HG02571 (cell line): Measurements from ENCODE around the gene SPATA46.

ENCODE experiments used
- ATAC-seq: cut with Tn5 transposase; IDR thresholded peaks from one replicate; pipeline ENCODE4 v1.9.1; 2021; ENCODE audit warnings: mild to moderate bottlenecking, moderate library complexity; ENCODE audit not compliant: unreplicated experiment

SPATA46 gene

DNA sequence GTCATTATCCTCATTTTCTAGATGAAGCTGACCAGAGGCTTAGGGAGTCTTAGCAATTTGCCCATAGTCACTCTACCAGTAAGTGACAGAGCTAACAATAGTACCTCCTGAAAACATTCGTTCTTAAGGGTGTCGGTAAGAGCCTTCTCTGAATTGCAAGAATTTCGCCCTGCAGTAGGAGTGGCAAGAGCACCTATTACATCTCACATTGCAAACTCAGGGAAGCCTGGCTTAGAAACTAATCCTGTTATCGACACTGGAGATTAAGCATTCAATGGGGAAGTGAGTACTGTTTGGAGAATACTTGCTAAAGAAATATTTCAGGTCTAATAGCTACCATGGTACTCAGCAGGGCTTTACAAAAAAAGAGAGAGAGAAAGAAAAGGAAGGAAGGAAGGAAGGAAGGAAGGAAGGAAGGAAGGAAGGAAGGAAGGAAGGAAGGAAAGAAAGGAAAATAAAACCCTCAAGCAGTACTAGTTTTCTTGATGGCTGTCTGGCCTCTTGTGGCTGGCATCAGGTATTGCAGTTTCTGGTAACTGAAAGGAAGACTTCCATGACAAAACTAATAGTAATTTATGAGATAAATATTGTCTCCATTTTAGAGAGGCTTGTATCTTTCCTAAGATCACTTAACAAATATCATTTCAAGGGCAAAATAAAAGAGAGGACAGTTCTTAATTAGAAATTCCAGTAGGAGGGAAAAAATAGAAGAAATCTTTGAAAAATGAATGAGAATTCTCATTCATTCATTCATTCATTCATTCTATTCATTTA lies 15.3 kb upstream of the SPATA46 start:
- no peak for ATAC-seq

DNA sequence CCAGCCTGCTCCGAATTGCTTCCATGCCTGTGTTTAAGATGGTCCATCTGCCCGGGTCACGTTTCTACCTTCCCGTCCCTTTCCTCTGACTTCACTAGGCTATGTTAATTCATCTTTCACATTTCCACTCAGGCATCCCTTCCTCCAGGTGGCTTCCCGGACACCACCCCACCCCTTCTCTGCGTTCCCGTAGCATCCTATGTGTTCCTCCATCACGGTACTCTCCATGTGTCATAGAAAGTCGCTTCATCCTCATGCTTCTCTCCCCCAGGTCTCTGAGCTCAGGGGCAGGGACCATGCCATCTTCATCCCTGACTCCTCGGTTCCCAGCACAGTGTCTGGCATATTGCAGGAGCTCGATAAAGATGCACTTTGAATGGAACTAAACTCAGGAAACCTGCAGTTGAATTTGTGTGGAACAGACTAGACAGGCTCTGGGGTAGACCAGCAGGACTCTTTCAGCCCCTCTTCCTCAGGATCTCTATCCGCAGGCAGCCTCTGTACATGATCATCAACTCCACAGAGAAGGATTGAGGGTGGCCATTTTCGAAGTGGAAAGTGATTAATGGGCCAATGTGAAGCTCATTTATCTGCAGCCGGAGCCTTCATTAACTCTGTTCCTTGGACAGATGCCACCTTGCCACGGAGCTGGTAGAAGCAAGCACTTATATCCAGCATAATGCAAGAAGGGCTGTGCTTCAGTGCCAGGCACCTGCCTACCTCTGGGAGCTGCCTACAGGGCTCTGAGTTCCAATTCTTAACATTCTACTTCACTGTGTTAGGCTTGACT lies 13.9 kb upstream of the SPATA46 start:
- no peak for ATAC-seq

DNA sequence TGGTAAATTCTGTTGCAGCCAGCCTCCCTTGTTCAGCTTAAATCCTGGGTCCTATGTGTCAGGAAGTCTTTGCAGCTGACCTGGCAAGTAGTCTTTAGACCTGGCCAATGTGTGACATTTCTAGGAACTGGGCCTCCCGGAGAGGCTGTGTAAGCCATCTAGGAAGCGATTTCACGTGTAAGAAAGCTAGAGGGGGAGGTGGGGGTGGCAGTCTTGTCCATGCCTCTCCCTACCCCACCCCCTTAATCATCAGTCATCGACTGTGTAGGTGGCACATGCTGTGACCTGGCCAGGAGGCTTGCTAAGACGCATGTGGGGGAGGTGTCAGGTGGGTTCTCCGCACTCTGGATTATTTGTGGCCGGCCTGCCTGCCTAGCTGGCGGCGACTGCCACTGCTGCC lies 13.3 kb upstream of the SPATA46 start:
- no peak for ATAC-seq

DNA sequence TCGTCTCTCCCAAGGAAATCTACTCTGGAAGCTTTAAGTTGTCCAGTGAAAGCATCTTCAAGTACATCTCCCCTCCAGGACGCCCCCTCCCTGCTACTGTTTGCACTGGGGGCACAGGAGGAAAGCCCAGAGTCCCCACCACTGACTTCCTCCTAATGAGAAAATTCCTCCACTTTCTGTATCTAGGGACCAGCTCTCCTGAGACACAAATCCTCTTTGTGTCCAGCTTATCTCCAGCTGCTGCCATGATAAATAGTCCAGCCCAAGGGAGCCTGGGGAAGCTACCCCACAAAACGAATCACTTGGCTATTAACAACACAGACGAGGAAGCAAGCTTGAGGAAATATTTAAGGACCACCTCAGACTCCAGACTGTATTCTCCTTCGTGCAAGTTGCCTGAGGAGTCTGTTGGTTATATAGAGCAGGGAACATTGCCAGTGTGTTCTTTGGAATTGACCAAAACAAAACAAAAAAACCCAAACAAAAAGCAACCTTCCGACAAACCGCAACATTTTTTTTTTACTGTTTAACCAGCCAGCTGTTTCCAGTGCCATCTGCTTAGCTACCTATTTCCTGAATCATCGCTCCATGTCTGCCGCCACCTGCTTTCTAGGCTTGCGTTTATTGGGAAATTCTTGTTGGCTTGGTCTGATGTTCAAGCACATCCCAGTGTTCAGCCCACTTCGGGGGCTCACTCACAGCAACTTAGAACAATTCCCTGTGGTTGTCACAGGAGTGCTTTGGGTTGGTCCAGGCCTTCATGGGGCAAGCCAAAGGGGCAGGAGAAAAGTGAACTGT lies 12.6 kb upstream of the SPATA46 start:
- no peak for ATAC-seq

DNA sequence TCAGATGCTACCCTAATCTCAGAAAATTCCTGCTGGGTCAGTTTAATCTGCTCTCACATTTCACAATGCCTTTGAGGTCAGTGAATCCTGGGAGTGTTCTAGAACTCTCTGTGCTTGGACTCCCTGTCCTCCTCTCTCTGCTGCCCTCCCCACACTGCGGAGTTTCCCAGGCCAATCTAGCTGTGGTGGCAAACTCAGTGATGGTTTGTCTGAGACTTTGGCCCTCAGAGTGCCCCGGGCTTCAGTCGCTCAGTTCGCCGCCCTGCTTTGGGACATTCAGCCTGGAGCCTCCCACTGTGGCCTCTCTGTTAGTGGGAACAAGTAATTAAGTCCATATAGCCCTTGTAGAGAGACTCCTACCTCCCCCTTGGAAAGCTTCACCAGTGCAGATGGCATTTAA lies 12.0 kb upstream of the SPATA46 start:
- ATAC-seq: no peak

DNA sequence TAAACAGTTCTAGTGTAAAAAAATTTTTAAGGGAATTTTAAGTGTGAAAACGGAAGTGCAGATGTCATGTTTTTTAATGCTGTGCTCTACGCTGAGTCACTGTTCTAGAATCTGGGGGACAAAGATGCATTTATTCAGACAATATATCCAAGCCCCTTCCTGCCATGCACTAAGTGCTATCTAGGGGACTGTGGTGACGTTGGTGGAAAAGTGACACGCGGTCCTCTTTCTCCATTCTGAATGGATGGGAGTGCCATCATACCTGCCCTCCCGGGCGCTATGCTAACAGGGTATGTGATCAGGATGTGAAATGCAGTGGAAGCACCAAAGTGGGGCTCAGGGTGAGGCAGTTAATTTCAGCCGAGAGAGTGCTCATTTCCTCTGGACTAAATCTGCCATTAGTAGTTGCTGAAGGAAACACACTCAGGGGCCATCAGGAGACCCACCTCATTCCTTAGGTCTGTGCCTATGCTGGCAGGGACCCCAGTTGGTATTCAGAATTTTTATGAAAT lies 11.5 kb upstream of the SPATA46 start:
- no peak for ATAC-seq

DNA sequence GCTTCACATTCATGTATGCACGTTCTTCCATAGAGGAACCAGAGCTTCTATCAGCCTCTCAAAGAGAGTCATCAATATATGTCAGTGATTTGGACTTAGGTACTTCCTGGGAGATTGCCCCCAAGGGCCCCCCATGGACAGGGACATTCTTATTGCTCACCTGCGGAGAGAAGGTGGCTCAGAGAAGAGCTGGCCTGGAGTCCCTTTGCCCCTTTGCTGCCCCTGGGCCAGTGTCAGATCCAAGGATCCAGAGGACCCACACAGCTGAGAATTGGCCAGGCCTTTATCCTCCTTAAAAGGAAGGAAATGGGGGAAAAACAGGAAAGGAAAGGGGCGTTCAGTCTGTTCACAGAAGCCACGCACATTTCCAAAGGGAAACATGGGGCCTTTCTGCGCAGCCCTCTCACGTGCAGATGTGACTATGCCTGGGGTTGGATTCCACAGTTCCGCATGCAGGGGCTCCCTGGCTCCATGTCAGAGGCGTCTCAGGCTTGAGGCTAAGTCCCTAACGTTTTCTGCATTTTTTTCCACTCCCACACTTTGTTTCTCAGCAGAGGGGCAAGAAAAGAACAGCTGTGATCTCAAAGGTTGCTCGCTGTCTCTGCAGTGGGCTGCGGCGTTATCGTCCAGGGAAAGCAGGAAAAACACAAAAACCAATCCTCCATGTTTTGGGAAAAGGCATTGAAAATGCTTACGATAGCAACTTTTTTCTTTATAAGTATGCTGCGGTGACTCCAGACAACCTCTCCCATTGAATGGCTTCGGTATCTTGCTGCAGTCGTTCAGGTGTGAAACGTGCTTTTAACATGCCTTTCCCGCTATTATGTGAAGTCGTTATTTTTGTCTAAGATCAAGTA lies 10.8 kb upstream of the SPATA46 start:
- ATAC-seq: no peak

DNA sequence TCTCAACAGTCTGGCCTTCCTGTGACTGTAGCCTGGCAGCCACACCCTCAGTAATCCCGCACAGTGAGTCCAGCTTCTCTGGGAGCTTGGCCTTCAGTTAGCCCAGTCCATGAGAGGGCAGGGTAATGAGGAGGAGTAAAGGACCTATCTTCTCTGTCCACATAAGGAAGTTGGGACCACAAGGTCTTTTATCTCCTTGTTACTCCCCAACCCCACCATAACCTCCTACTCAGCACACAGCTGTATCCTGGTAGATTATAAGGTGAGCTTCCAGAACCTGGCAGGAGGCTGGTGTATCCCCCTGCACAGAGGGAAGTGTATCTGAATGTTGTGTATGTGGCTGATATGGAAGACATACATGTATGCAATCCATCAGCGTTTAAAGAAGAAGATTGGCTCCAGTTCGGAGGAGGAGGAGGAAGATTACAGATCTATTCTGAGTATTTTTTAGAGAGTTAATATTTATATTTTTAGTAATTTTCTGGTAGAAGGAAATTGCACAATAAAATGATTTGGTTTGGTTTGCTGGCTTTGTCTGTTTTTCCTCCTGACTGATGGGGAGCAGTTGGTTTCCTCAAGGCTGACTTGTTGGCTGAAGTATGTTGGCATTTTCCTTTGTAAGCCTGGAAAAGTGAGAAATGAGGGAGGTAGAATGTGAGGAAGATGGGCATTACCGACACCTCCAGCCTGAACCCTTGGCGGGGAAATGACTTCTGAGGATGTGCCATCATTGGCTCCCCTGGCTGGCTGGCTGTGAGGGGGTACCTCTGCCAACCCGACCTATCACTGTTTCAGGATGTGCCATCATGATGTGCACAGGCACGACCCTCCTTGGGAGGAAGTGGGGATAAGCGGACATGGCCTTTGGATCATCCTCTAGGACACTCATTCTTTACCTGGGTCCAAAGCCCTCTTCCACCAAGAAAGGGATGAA lies 9.9 kb upstream of the SPATA46 start:
- ATAC-seq: no peak

DNA sequence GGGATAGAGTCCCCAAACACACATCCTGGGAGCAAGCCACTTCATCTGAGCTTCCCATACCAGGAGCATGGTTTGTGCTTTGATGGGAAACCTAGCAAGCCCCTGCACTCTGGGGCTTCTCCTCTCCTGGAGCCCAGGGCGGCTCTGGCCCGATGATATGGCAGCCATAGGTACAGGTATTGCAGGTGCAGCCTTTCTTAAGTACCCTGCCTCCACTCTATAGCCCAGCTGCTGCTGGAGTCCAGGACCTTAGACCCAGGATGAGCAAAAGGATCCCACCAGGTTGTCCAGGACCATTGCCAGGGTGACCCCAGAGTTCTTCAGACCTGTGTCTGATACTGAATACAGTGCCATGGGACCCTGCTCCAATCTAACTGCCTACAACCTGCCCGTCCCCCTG lies 9.0 kb upstream of the SPATA46 start:
- no peak for ATAC-seq

DNA sequence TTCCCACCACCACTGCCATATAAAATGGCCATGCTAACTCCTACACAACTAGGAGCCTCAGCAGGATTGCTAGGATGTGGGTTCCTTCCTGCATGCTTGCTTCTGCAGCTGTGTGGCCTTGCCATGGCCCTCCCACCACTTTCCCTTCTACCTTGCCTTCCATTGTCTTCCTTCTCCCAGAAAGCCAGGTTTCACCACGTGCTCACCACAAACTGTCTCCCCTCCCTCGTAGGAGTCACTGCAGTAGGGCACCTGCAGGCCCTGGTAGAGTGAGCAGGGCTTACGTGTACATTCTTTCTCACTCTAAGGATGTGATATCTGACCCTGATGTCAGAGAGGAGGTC lies 8.6 kb upstream of the SPATA46 start:
- no peak for ATAC-seq

DNA sequence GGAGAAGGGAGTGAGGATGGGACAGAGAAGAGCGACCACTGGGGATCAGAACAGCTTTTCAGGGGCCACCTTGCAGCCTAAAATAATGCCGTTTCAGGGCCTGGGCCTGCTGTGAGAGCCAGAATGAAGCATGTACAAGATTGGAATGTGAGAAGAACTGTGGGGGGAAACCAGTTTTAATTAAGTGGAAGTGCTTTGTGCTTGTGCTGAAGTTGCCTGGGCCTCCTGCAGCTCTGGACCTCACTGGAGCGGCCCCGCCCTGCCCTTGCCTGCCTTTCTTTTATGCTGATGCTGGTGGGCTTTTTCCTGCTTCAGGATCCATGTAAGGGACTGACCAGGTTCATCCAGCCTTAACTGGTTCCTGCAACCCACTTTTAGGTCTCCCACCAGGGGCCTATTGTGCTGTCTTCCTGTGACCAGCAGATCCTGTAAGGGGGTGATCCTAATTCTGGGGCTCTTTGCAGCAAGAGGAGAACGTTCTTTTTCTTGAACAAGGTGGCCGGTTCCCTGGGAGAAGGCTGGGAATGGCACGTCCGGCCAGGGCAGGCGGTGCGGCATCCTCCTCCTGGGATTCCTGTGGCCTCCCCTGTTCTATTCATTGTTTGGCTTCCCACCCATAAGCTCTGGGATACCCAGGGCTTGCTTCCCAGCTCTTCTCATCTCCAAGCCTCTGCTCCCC lies 8.1 kb upstream of the SPATA46 start:
- ATAC-seq: no peak

DNA sequence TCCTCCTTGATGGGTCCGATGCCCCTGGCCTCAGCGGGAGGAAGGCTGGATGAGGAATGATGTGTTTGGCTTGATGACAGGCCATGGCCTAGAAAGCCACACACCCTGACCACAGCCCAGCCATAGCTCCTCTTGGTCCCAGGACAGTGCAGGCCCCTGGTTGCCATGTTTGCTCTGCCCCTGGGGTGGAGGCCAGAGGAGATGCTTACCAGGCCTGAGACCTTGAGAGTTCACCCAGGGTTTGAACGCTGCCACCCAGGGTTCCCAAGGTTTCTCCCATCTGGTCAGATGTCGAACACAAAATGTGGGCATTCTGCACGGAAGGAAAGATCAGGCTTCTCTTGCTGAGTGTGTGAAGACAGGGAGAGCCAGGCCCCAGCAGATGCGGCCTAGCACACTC lies 7.5 kb upstream of the SPATA46 start:
- ATAC-seq: no peak

DNA sequence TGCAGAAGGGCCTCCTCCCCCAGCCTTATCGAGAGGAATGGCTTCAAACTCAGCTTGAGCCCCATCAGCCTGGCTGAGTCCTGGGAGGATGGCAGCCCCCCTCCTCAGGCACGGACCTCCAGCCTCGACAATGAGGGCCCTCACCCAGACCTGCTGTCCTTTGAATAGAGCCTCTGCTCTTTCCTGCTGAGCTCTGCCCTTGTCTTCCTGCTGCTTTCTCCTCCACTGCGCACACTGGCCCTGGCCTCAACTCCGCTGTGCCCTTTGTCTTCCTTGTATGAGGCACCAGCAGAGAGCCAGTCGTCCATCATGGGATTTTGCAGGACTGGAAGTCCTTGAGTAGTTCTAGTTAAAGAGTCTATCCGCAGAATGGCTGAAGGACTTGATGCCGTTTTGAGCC lies 6.9 kb upstream of the SPATA46 start:
- no peak for ATAC-seq

DNA sequence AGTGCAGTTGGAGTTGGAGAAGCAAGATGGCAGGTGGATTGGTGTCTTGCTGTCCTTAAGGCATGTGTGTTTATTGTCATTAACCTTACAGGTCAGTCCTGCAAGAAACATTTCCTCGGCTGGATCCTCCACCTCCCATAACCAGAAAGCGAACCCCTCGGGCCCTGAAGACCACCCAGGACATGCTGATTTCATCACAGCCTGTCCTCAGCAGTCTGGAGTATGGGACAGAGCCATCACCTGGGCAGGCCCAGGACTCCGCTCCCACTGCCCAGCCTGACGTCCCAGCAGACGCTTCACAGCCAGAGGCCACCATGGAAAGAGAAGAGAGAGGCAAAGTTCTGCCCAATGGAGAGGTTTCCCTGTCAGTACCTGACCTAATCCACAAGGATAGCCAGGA lies 6.4 kb upstream of the SPATA46 start:
- no peak for ATAC-seq

DNA sequence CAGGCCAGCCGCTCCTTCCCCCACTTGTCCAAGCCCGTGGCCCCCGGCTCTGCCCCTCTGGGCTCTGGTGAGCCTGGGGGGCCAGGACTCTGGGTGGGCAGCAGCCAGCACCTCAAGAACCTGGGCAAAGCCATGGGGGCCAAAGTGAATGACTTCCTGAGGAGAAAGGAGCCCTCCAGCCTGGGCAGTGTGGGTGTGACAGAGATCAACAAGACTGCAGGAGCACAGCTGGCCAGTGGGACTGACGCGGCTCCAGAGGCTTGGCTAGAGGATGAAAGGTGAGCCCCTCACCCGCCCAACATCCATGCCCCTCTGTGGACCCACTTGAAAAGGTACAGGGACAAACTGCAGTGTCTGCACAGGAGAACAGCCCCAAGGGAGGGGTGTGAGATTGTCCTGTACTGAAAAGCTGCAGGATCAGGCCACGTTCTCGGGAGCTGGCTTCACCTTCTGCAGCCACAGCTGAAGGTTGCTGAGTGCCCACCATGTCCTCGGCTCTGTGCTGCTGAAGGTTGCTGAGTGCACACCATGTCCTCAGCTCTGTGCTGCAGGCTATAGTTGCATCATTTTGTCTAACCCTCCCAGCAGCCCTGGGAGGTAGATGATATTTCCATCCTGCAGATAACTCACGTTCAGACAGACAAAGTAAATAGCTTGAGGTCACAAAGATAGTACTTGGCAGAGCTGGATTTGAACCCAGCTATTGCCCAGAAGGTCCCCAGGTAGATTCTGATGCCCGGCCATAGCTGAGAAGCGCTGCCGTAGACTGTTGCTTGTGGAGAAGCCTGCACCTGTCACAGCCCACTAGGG lies 5.5 kb upstream of the SPATA46 start:
- ATAC-seq: no peak

DNA sequence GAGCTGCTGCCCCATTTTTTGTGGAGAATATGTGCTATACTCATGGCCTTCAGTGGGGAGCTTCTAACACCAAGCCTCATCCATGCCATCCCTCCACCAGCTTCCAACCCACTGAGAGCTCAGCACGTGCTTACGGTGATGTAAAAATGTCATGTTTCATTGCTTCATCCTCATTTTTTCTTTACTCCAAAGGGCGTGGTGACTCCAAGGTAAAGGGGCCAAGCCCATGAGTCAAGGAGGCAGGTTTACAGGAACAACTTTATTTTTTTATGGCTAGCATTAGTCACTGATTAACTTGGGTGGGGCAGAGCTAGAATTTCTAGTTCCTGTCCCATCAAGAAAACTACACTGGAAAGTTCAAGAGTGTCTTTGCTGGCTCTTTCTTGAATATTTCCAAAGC lies 4.7 kb upstream of the SPATA46 start, which contains the start of gene C1orf226:
Gene C1orf226, plus strand, starts transcription at position 346 of the 400 bp plus-strand sequence. CDS start 174 bp downstream, outside the sequence.
- no peak for ATAC-seq

DNA sequence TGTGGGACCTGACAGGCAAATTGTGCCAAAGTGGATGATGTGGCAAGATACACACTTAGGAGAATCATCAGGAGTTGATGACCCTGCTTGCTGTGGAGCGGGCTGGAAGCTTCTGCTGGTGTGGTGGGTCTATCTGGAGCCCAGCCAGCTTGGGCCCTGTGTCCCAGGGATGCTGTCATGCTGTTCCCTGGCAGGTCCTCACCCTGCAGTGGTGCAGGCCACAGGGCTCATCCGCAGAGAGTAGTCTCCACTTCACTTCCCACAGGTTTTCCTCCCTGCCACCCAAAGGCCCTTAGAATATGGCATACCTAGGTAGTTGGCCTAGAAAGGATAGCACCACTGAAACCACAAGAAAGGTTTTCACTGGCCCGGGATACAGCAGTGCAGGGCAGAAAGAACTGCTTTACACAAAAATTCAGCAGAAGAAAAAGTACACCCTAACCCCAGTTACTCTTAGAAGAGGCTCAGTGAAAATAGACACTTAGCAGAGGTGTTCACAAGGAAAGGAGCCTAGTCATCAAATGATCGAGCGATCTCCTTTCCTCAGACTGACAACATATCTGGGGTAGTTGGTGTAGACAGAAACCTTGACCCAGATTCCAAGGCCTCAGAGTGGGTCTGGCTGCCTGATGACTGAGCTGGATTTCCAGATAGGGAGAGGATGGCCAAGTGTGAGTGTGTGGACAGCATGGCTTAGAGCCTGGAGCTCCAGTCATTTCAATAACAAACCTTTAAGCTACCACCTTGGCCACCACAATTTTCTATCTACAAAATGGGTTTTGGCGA lies 3.6 kb upstream of the SPATA46 start:
- no peak for ATAC-seq
